Regular cardiac myocyte (primary cell): ENCODE results near the gene YWHAG. TPM values are rescaled to one million over a fixed set of nuclear protein-coding genes. Genes with fewer than 3 reads are reported as not detected.

Experiments
- total RNA-seq: library from RNA; depleted of rRNA; stranded (reverse); fragments of >200 nt; gene quantifications from 2 replicates; pipeline ENCODE4 v1.2.3, GENCODE V29; 2014

YWHAG gene
- 84.0 and 98.3 TPM in 2 replicates for total RNA-seq

GRCh38 chr7:76358481-76359110 lies at the start of gene YWHAG:
Gene YWHAG (minus strand): TSS chr7:76358991. CDS start chr7:76358808, 183 bp downstream.

GRCh38 chr7:76302347-76303201 lies 56.2 kb downstream of the YWHAG start, which contains the start of gene HSPB1:
Gene HSPB1 (plus strand): TSS chr7:76302673. CDS start chr7:76302713, 40 bp downstream.

Other genes starting within 250 kb of the YWHAG start
- 0.38 and 0.56 TPM in 2 replicates for gene SRRM3, start 157.1 kb downstream of the YWHAG start, total RNA-seq
- 32.1 and 128 TPM in 2 replicates for gene HSPB1, start 56.3 kb downstream of the YWHAG start, total RNA-seq
- gene SSC4D, start 50.7 kb upstream of the YWHAG start, total RNA-seq, result 0.77 and 1.4 TPM in 2 replicates
- gene ZP3, start 66.0 kb upstream of the YWHAG start, total RNA-seq, result 1.2 and 5.9 TPM in 2 replicates
- 3.1 and 5.6 TPM in 2 replicates for gene DTX2, start 102.7 kb upstream of the YWHAG start, total RNA-seq
- under 0.01 TPM in 1 of 2 replicates, not detected in the other for gene UPK3B, start 151.6 kb upstream of the YWHAG start, total RNA-seq
- gene SPDYE16, start 184.3 kb upstream of the YWHAG start, total RNA-seq, result 0.56 TPM in 1 of 2 replicates, not detected in the other